Cortex of kidney (tissue), 1 donor: ENCODE results near the gene SH3D19.

Experiments used
- DNase-seq: peaks from one replicate; lab custom pipeline; 2025; lab: John Stamatoyannopoulos, UW

Gene SH3D19

DNA sequence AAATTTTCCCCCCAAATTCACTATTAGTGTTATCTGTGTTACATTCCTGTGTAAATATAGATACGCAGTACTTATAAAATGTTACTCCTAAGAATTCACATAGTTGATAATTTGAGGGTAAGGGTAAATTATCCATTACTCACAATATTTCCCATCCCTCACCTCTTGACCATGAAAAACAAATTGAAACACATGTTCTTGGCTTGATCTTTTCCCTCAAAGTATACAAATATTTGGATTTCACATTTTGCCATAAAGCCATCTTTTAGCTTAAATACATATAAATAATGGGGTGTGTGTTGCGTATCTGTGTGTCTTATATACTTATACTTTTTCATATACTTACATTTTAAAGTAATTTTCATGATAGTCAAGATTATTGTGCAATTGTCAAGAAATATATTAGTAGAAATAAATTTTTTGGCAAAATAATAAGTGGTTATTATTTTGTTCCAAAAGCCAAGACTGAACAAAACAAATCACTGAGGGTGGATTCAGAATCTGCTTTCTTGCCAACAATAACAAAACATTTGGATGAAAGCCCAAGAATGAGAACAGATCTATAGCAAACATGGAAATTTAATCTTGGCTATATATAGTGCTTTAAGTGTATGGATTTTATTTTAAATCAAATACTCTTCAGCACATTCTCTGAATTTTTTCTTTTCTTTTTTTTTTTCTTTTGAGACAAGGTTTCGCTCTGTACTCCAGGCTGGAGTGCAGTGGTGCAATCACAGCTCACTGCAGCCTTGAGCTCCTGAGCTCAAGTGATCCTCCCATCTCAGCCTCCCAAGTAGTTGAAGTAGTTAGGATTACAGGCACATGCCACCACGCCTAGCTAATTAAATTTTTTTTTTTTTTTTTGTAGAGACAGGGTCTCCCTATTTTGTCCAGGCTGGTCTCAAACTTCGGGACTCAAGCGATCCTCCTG is 97.0 kb downstream of the SH3D19 start:
- no peak for DNase-seq

DNA sequence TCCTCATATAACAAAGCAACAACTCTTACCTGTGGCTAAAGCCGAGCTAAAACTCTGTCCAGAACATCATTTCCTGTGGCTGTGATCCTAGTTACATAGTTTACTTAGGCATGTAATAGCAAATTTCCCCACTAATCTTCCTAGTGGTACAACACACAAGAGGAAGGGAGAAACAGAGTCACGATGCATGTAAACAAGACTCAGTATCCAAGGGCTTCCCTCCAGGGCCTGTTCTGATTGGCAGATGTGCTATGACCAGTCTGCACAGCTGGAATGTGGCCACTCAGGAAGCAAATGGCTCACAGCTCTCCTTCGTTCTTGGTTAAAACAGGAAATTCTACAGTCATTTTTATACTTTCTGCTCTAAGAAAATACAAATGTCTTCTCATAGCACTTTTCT is 97.7 kb downstream of the SH3D19 start:
- no peak for DNase-seq

DNA sequence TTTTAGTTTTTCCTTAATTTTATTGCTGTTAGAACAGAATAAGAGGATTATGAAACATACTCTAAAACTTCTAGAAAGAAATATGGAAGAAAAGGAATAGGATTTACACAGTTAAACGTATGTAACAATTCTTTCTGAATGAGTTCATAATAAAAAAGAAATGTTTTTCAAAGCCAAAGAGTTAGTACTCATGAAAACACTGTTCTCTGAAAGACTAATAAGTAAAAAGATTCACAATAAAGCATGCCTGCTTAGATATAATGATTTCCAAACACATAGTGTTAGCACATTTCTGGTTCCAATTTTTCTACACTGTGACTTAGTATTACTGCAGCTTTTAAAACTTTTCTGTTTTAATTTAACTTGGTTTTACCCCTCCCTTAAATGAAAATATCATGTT is 98.2 kb downstream of the SH3D19 start:
- DNase-seq: no peak

DNA sequence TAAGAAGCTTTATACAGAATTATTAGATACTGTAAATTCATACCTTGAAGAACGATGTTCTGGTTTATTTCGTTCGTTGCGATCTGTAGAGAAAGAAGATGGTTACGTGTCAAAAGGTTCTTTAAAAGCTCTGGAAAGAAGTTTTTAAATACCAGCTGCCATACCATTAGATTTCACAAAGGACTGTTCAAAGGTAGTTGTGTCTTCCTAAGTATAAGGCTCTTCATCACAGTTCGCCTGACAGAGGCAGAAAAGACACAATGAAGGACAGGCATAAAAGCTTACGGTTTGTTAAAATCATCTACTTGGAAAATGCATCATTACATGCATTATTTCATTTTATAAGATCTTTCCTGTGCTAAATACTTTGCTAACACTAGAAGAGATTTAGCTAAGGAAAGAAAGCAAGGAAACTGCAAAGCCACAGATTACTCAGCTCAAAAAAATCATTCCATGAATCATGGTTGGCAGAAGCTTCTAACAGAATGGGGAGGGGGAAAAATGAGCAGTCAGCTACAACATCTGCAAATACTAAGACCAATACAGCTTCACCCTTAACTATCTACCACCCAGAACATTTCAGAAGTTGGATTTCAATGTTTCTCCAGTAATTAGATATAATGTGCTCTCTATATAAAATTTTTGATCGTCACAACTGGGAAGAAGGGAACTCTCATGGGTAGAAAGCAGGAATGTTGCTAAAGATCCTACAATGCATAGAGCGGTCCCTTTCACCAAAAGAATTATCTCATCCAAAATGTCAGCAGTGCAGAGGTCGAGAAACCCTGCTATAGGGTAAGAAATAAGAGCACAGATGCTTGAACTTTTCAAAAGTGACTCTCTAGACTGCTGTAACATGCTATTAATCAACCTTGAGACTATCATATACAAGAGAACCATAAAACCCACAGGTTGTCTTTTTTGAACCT is 99.1 kb downstream of the SH3D19 start:
- DNase-seq: no peak

DNA sequence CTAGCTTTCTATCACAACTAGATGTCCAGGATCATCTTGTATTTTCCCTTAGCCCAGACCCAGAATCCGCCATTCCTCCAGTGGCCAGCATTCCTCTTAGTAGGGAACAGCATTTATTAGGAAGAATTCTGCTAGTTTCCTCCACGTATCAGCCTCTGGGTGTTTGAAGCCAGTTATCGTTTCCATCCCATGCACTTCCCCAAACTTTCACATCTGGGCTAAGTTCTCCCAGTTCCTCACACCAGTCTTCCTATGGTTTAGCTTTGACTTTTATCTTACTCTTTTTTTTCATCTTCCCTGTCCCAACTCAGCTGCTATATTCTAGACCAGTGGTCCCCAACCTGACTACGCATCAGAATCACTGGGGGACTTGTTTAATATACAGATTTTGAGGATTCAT is 101.9 kb downstream of the SH3D19 start:
- no peak for DNase-seq

DNA sequence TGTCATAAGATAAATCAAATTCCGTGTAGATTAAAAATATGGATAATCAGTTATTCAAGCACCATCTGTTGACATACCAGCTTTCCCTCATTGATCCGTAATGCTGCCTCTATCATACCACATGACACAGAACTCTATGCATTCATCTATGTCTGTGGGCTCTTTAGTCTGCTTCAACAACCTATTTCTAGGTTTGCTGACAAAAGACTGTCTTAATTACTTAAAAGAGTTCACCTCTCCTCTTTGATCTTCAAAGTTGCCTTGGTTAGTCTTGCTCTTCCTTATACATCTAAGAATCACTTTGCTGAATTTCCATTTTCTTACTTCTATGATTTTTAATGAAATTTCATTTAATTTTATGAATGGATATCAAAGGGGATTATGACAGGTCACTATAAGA is 105.5 kb downstream of the SH3D19 start:
- no peak for DNase-seq

DNA sequence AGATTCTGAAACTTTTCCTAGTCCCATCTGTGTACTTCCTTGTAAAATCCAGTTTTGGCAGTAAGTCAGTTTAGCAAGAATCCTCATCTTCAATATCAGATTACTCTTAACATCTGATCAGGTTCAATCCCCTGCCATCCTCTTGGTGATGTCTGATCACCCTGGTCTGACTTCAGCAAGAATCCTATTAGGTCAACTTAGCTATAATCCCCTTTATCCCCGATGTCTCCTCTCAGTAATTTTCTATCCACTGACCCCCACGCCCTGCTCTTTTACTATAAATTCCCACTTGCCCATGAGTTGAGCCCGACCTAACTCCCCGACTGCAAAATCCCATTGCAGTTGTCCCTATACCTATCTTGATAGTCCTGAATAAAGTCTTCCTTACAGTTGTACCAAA is 106.3 kb downstream of the SH3D19 start:
- no peak for DNase-seq

DNA sequence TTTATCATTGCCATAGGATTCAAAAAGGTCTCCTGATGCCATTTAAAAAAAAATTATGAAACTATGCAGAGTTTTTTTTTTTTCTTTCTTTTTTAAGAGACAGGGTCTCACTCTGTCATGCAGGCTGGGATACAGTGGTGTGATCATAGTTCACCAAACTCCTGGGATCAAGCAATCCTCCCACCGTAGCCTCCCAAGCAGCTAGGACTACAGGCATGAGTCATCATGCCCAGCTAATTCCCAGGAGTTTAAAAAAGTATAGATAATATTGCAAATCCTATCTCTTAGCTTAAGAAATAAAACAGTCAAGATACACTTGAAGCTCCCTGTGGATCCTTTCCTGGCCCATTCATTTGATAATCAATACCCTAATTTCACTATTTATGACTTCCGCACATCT is 107.1 kb downstream of the SH3D19 start:
- DNase-seq: no peak

DNA sequence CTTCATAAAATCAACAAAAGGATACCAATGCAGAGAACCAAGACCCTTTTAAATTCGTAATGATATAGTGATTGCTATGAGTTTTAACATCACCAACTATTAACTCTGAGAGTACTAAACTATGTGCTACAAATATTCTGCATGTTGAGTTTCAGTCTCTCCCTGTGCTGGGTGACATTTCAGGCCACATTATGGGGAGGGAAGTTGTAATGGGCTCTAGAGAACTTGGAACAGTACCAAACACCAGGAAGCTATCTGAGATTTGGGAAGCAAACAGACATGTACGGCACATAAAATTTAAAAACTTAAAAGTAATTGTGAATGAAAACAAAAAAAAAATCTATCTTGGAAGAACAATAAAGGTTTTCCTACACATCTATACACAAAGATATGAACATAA is 108.1 kb downstream of the SH3D19 start:
- DNase-seq: no peak

DNA sequence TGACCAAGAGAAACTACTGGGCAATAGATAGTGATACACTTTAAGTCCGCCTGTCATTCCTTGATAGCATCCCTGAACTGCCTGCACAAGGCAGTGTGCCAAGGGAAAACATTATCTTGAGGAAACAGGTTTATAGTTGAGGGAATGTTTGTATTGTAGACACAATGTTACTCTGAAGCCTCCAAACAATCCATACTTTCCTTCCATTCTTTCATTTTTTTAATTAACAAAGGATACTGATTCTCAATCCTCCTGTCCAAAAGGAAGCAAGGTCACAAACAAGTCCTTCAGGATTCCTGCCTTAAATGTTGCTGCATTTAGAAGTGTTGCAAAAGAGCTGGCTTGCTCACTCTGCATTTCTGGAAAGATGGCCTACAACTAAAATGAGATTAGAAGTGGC is 110.1 kb downstream of the SH3D19 start:
- DNase-seq: no peak

DNA sequence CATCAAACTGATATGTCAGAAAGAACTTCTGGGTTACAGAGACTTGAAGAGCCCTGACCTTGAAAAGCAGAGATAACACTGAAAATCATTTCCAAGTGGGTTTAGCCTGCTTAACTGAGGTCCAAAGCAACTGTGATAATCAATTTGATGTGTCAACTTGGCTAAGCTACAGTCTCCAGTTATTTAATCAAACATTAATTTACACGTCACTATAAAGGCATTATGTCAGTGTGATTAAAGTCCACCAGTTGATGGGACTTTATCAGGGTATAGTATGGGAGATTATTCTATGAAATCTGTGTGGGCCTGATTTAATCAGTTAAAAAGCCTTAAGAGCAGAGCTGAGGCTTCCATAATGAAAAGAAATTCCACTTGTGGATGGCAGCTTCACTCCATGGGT is 117.5 kb downstream of the SH3D19 start:
- no peak for DNase-seq

DNA sequence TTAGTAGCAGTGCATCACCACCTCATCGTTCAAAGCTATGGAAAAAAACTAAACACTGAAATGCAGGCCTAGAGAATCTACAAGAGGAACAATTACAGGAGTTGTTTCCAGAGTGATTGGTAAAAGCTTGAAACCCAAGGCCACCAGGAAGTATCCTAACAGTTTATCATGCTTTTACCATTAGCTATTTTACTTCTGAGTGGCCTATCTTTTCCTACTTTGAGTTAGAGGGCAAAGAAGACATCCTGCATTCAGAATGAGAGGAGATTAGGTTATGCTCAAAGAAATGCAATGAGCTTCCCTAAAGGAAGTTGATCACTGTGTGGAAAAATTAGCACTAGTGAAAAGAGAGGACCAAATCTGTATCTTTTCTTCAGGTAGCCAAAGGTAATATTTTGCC is 118.2 kb downstream of the SH3D19 start:
- DNase-seq: no peak

DNA sequence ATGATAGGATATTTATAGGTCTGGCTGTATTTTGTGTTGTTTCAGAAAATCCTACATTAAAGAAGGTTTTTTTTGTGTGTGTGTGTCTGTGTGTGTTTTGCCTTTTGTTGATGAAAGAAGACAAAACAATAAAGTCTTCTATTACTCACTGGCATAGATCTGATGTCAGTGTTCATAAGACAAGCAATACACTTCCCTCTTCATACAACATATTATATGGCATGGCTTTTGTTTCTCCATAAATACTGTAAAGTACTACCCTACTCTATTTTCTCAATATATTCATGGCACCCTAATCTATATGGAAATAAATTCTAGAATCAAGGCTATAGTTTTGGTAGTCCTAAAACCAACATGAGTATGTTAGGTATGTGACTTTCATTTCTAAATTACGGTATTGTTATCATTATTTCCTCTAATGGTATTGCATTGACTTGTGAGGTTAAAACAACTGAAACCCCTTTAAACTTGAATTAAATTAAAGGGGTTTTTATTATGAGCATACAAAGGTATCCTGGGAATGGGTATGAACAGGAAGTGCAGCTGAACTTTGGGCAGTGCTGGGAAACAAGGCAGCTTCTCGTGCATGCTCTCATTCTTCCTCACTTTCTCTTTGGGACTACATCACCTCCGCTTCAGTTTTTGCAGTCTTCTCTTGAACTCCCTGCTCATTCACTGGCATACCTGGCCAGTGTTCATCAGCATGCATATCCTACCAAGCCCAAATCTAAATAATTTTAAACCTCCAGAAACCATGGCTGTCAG is 119.0 kb downstream of the SH3D19 start:
- DNase-seq: no peak

DNA sequence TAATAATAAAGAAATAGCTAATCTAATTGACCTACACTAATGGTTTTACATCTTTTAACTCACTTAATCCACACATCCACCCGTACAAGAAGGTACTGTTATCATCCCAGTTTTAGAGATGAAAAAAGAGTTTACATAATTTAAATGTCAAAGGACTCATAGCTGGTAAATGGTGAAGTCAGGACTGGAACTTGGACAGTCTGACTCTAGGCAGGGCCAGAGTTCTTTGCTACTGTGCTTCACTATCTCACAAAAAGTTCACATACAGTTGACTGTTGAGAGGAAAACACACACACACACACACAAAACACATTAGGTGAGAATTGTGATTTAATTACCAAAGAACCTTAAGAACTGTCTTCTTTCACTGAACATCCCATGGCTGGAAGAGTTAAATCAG is 119.7 kb downstream of the SH3D19 start:
- DNase-seq: no peak

DNA sequence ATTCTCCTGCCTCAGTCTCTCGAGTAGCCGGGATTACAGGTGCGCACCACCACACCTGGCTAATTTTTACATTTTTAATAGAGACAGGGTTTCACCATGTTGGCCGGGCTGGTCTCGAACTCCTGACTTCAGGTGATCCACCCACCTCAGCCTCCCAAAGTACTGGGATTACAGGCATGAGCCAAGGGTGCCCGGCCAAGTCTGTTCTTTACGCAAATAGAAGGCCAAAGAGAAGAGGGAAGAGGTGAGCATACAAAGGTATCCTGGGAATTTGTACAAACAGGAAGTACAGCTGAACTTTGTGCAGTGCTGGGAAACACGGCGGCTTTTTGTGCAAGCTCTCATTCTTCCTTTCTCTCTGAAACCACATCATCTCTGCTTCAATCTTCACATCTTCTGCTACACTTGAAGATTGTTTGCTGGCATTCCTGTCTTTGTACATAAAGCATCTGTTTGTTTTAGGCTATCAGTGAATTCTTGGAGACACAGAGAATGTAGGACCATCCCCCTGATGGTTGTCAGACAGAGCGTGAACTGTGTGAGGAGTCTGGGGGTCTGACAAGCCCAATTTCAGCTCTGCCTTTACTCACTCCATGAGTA is 120.4 kb downstream of the SH3D19 start:
- no peak for DNase-seq

DNA sequence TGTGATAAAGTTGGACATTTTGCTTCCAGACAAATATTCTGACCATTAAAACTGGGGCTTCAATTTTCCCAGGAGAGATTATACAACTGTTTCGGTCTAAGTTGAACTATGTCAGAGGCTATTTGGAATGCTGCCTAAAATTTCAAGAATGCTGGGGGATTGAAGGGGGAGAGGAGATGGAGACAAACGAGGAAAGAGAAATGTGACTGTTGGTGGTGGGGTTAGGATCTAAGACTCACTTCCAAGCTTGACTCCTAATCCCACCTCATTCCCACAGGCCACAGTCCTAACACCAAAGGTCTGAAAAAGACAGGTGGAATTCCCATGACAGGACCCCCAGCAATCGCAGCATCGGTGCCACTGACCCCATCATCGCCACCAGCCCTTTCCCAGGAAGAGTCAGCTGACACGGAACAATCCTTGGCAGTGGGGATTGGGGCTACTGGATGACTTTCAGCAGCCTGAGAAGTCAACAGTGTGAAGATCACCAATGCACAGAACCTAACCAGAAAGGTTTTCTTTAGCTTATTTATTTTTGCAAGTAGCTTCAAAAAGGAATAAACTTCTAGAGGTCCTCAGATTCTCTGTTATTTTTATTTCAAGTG is 122.5 kb downstream of the SH3D19 start:
- DNase-seq: no peak

DNA sequence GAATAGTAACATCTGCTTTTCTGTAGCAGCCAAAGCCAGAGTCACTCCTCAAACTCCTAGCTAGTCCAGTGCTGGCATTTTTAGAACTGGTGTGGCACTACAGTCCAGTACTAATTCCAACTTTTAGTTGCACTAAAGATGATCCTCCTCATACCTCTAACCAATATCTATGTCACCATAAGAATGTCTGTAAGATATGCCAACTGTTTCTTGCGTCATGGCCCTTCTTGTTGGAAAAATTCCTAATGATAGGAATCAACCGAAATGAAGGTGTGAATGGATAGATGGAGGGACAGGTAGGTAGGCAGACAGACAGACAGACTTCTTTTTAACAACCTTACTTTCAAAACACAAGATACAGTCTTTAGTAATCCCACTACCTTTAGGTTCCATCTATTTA is 123.0 kb downstream of the SH3D19 start:
- DNase-seq: no peak

DNA sequence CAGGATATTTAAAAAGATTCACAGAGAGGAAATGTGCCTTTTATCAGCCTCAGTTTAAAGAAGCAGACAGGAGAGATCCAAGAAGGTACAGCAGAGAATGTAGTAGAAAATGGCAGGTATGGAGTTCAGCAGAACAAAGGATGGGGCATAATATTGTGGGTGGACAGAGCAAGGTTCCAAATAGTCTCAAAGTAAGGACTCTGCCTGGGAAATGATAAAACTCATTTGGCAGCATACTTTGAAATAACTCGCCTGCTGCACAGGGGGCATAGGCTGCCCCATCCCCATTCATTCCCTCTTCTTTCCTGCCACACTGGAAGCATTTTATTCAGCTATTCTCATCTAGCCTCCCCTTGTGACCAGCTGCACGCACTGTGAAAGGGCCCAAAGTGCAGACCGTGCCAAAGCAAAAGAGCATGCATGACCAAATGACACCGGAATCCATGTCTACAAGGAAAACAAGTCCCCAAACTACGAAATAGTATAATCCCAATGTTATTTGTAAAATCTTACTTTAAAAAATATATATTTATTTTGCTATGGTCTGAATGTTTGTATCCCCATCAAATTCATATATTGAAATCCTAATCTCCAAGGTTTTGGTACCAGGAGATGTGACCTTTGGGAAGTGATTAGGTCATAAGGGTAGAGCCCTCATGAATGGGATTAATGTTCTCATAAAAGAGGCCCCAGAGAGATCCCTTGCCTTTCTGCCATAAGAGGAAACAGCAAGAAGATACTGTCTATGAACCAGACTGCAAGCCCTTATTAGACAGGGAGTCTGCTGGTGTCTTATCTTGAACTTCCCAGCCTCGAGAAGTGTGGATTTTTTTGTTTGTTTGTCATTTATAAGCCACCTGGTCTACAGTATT is 125.8 kb downstream of the SH3D19 start:
- DNase-seq: no peak

DNA sequence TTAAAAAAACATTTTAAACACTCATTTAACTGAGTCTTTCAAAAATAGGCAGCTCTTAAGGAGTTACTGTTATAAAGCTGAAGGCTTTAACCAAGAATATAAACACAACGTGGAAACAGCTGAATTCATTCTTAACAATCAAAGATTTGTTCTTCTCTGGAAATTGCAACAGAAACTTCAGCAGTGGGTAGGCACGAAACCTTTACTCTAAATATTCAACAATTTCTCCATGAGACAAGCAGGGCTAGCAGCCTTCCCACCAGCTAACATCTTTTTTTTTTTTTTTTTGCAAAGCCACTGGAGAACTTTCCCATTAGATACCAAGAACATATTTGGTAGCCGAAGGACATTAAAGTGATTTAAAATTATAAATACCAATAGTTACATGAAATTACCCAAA is 126.7 kb downstream of the SH3D19 start:
- no peak for DNase-seq

DNA sequence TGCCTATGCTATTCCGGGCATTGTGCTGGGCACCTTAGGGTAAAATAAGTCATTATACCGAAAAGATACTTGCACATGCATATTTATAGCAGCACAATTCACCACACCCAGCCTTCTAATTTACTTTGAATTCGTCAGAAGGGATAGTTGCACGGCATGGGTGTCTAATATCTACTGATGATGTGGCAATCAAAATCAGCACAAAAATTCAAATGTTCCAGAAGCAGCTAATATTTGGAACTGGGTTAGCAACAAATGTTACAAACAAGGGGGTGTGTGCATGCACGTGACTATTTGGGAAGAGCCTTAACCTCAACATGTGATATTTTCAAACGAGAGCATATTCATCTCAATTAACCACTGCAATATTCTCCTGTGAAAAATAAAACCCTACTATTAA is 128.2 kb downstream of the SH3D19 start:
- no peak for DNase-seq
